GM19468 (cell line): ENCODE measurements around the gene TNFSF11.
A peak's percentile ranks its signal among the peaks of the same experiment; 100 is the strongest.

Experiments
- ATAC-seq: cut with Tn5 transposase; IDR thresholded peaks from one replicate; pipeline ENCODE4 v1.9.1; 2021; ENCODE audit warnings: mild to moderate bottlenecking, moderate library complexity, moderate number of reproducible peaks; ENCODE audit not compliant: unreplicated experiment; ENCODE audit errors: extremely low read depth

TNFSF11 gene, protein sequence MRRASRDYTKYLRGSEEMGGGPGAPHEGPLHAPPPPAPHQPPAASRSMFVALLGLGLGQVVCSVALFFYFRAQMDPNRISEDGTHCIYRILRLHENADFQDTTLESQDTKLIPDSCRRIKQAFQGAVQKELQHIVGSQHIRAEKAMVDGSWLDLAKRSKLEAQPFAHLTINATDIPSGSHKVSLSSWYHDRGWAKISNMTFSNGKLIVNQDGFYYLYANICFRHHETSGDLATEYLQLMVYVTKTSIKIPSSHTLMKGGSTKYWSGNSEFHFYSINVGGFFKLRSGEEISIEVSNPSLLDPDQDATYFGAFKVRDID

DNA sequence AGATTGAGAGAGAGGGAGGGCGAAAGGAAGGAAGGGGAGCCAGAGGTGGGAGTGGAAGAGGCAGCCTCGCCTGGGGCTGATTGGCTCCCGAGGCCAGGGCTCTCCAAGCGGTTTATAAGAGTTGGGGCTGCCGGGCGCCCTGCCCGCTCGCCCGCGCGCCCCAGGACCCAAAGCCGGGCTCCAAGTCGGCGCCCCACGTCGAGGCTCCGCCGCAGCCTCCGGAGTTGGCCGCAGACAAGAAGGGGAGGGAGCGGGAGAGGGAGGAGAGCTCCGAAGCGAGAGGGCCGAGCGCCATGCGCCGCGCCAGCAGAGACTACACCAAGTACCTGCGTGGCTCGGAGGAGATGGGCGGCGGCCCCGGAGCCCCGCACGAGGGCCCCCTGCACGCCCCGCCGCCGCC is at the start of gene TNFSF11:
Gene TNFSF11, plus strand, starts transcription at position 142 of the 400 bp plus-strand sequence. Its CDS starts 152 bp downstream, at position 294.
- ATAC-seq, result no peak

DNA sequence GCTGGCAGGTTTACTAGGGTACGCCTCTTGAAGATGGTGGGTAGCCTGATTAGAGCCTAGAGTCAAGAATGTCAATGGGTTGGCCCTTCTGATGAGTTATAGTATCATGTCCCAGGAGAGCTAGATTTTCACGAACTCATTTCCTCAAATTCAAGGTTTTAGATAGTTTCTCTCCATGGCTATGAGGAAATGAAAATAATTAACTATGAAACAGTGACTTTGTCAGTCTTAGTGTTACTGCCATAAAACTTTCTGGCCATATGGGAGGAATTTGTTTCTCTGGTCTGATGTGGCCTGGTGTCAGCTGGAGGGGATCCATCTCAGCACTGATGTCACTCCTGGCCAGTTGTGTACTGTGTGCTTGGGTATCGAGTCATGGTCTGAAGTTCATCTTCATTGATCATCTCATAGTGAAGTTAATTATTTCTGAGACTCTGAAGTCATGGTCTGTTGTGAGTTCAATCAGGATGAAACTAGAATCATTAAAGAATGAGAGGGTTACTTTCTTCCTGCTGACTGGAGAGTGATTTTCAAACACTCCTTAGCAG is 49.4 kb upstream of the TNFSF11 start:
- peak; percentile 47 for ATAC-seq

DNA sequence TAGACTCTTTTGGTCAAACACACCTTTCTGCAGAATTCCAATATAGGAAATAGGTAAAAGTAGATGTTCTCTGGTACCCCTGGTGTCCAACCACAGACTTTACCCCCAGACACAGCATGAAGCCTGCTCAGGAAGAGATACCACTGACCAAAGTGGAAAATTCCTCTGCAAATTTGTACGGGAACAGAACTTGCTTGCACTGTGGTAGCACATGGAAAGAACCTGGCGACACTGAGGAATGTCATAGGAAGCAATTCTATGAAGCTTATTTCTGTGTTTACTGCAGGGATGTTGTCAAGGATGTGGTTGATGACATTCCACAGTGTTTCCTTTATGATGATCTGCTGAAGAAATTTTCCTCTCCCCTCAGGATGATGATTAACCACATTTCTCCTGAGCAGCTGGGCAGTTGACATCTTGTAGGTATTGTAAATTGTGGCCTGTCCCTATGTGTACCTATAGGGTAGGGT is 48.9 kb upstream of the TNFSF11 start:
- ATAC-seq, result no peak

DNA sequence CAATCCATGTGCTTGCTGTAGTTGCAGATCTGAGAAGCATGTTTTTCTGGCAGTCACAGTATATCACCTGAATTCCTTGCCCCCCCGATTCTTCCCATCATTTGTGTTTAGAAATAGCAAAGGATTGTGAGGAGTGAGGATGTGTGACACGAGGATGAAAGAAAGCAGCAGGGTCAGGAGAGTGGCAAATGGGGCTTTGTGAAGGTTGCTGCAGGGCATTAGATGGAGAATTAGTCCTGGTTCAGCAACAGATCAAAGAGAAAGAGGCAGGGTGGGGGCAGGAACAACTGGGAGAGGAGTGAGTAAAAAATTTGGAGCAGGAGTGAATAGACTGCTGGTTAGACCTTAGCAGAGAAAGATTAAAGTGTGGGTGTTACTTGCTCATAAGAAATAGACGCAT is 47.7 kb upstream of the TNFSF11 start:
- no peak for ATAC-seq

DNA sequence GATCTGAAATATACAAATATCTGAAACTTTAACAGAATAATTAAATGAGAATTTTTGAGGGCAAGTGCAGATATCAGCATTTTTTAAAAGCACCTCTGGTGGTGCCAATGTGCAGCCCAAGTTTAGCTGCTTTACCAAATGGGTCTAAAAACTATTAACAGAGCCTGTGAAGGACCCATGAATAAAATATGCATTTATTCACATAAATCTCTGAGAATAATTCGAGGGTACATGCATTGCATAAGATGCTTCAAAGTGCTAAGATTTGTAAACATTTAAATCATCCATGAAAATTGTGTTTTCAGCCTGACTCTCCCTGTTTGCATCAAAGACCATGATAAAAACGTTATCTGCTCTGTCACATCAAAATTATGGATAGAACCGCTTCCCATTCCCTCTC is 47.1 kb upstream of the TNFSF11 start:
- ATAC-seq, result no peak

DNA sequence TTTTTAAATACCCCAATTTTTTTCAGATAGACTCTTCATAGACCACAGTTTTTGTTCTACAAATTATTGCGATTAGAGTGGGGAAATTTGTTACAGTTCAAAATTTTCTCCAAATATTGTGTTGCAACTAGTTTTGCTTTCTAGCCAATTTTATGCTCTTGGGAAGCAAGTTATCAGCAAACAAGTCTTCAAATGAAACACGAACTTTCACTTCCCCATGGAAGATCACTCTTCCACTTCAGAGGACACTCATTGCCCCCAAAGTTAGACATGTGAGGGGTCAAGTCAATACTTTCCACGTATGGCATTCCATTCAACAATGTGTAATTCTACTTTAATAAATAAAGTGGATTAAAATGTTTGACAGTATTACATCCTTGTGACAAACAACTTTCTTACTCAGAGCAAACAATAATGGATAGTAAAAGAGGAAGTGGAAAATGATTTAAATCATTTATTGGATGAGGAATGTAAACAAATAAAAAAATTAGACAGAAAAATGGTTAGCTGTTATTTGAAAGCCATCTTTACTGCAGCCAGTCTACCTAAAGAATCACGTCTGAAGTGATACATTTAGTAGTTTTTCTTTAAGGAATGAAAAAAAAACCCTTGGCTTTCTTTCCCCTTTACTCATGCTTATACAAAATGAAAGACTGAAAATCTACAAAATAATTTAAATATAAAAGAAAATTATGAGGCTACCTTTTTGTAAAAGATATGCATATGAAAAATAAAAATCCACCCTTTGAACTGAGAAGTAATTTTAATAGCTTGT is 41.2 kb upstream of the TNFSF11 start:
- no peak for ATAC-seq

DNA sequence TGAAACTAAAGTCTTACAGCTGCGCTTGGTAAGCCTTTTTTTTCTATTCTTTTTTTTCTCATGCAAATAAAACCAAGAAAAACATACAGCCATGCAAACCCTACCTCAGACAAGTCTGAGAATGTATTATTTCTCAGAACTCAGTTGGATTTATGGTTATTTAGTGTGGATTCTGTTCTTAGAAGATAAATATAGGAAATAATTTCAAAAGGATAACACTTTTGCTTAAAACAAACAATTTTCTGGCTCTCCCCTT is 40.7 kb upstream of the TNFSF11 start:
- ATAC-seq, result no peak

DNA sequence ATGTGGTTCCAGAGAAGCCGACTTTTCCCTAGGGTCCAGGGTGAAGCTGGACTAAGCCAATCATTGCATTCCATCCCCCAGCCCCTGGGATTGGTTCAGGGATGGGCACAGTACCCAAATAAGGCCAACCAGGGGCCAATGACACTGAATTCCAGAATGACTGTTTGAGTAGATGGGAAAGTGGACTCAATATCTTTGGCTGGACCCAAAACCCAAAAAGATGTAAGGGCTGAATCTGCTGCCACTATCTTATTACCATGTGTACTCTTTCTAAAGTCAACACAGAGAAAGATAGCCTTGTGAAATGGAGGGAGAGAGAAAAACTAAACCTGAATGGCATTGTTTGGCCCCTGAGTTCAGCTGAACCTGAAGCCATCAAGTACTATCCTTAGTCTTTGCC is 39.2 kb upstream of the TNFSF11 start:
- ATAC-seq, result no peak

DNA sequence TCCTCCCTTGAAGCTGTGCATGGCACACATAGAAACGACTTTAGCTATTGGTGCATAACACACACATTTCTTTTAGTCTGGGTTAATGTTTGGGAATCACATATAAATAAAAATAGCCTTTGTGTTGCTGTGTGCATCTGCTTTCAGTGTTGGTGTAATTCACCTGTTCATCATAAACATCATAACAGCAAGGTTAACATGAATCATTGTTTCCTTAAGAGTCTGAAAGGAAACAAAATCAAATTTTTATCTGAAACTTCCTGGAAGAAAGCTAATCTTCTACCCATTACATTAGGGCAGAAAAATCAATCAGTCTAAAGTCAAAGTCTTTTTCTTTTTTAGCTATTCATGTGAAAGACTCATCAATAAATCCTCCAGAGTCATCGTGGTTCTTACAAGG is 35.0 kb upstream of the TNFSF11 start:
- no peak for ATAC-seq

DNA sequence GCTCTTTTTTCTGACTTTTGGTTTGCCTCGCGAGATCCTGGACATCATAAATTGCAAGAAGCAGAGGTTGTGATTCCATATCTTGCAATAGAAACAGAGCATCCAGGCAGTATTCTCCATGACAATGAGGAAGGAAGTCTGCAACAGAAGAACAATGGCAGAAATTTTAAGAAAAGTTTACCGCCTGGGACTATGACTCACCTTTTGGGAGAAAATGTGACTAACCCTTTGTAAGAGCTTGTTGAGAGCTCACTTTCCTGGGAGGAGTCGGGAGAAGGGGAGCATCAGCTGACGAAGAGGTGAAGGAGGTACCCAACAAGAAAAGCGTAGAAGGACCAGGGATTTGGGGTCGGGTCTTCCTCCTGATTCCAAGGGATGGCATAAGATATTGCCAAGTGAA is 34.3 kb upstream of the TNFSF11 start:
- no peak for ATAC-seq

DNA sequence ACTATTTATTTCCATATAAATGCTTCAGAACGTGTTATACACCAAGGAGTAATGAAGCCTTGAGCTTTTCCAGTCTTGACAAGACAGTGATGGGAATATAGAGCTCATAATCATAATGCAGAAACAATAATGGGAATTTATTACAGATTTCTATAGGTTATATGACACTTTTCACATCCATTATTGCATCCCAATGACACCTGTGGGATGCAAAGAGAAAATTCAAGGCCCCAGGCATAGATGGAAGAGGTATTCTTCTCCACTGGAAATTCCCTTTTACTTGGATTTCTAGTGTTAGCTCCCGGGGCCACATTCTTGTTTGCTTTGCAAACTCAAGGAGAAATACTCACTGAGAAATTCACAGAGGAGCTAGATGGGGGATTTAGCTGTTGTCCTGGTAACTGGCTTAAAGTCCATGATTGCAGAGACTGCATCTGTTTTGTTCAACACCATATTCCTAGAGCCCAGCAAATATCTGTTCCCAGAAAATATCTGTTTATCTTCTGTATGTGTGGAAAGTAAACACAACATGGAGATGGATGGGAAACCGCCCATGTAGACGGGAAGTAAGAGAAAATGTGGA is 30.6 kb upstream of the TNFSF11 start:
- no peak for ATAC-seq

DNA sequence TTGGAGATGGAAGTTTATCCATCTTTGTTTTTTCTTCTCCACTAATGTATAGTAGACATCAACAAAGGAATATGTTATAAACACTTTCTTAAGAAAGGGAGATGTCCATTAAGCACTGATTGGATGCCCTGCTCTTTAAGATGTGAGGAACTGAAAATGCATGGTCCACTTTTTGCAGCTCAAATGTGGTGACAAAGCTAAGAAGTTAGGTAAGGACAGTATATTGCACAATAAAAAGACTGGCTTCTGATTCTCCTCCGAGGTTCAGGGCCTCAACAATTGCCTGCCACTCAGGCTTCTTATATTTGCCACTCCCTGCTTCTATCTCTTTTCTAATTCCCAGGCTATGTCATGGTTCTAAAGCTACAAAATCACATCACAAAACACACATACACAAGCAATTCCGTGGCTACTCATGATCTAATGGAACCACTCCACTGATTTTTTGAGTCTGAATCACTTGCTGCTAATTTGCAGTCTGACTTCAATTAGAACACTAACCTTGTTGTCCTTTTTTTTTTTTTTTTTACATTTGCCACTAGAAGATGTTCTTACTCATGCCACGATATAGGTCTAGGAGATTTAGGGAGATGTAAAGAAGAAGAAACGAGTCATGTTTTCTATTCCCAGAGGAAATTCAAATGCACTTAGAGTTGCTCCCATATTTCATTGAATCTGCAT is 29.6 kb upstream of the TNFSF11 start:
- no peak for ATAC-seq

DNA sequence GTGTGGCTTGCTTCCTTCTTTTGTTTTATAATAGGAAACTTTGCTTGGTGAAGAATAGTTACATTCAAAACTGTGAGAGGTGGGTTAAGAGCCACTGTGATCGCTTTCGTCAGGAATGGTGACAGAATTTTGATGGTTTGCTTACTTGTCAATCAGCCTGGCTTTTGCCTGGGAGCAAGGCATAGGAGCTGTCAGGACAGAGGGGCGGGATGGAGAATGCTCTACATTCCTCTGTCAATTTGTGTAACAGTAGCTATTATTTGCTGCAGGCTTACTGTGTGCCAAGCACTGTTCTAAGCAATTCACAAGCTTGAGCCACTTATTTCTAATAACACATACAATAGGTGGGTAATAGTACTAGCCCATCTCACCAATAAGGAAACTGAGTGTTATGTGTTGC is 28.1 kb upstream of the TNFSF11 start:
- no peak for ATAC-seq

DNA sequence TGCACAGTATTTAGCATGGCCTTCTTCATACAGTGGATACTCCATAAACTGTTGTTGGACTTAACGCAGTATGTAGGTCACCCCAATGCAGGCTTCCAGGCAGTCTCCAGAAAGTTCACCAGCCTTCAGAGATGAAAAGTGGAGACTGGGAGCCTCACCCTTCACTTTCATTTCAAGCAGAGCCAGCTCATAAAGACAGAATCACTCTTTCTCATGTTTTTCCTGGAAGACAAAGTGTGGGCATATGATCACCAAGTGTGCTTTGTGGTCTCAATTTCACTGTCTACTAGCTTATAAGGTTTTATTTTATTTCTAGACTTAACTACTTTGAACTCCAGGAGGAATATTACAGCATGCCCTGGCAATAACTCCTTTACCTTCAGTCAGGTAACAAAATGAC is 26.3 kb upstream of the TNFSF11 start:
- ATAC-seq, result no peak

DNA sequence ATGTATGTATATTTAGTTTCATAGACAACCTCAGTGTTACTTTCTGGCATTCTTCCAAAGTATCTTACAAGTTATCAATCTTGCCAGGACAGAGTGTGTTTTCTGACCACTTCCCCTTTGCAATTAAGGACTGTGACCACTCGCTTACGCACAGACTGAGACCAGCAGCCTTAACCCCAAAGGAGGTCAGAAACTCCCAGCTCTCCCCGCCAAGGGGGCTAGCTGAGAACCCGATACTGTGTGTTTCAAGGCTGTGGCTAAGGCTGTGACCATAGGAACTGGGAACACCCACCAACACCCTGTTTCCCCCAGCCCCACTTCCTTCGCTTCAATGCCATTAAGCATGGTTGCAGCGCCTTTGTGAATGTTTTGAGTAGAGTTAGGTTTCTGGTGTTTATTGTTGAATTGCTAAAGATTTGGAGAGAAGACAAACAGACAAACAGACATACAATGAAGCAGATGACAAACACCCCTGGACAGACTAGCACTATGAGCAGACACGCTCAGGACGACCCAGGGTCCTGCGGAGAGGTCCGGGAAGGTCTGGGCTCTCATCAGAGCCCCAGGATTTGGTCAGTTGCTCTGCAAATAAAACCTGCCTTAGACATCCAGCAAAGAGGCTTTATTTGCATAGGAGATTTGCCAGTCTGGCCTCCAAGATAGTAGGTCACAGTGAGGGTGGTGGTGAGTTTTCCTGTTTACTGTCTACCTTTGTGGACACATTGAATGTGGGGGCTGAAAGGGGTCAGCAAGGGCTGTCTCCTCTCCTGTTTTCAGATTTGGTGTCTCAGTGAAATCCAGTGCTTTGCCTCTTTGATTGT is 25.0 kb upstream of the TNFSF11 start:
- ATAC-seq, result peak; percentile 97

DNA sequence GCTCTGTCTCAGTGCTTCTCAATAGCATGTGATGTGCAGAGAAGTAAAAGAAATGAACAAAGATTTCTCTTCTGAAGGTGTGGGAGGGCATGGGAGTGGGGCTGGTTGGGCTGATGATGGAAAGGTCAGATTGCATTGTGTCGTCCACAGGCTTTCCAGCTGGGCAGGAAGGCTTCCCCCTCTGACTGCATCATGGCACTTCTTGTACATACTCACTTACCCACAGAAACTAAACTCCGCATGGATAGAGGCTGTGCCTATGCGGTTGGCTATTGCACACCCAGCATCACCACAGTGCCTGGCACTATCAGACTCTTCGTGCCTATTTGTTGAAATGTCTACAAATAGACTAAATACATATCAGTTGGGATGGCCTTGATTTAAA is 24.4 kb upstream of the TNFSF11 start:
- ATAC-seq, result no peak

DNA sequence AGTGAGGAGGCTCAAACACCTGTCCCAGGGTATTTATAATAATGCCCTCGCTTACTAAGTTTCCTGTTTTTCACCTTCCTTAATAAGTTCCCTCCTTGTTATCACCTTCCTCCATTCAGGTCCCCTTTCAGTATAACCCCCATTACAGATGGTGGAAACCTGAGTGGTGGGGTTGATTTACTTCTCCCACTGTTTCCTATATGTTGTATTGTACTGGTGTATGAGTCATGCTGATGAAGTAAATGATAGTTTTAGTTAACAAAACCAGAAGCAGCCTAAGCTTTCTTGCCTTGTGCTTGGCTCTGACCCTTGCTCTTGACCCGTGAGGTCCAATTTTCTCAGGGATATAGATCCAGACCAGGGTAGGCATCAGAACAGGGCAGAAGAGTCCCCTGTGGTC is 22.3 kb upstream of the TNFSF11 start:
- no peak for ATAC-seq

DNA sequence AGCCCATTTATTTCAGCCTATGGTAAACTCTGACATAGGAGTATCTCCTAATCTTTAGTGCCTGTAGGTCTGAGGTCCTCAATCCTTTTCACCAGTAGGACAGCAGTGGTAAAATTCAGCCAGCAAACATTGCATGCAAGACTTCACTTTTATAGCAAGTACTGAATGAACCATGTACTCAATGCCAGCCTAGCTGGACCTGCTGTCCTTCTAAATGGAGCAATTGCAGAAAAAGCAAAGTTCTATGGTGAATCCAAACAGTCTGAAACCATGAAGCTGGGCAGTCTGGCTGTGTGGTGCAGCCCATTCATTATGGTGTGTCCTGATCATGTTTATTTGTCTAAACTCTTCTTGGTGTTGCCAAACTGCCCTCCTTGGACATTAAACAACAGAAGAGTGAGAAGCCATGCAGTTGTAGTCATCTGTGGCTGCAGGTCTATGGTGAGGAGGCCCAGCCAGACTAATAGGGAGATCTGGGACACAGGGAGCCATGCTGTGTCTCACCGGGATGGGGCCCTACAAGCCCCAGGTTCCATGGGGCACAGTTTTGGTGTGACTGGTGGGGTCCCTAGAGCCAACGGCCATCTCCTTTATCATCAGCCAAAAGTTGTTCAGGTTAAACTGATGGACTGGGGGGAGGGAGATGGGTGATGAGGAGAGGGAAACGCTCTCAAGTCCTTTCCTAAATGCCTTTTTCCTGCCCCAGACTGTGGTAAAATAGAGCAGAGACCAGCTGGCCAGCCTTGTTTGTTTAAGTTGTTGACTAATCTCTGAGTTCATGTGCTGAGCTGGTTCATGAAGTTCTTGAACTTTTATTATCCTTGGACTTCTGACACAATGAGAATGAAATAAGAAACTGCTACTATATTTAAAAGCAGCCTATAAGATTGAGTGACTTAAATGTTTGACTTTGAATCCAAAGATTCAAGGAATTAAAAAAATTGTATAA is 20.6 kb upstream of the TNFSF11 start:
- no peak for ATAC-seq

DNA sequence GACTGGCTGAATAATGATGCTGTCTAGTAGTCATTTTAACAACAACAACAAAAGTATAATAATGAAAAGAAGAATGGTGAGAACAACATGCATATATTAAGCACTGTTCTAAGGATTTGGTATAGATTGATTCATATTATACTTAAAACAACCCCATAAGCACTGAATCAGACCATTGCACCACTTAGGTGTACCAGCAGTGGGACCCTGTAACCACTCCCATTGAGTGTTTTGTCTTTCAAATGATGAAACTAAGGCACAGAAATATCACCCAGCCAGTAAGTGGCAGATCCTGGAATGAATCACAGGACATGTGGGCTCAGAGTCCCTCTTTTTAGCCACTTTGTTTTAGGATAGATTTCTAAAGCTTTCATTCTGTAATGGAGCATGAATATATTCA is 14.9 kb upstream of the TNFSF11 start:
- ATAC-seq, result no peak
